ENCODE measurements around the gene SPATS2L.

Gene SPATS2L

GRCh38 chr2:200263279-200263678 is 43.2 kb upstream of the SPATS2L start:
- H4K20me1 ChIP-seq (ENCODE audit: control insufficient read depth, insufficient read depth, low read depth, low read length) = no peaks in the 10 kb centered on the region
- H3K36me3 ChIP-seq (ENCODE audit: control insufficient read depth, low read length) = no peaks in the 10 kb centered on the region
- no peaks in the 10 kb centered on the region for H3K9me3 ChIP-seq (ENCODE audit: control insufficient read depth, insufficient read depth, low read length)
- no peaks in the 10 kb centered on the region for H3F3A ChIP-seq (ENCODE audit: control insufficient read depth, insufficient read depth)
- H3K27me3 ChIP-seq (ENCODE audit: control insufficient read depth, low read length) = no peaks in the 10 kb centered on the region
- no peaks in the 10 kb centered on the region for H3K79me2 ChIP-seq (ENCODE audit: control insufficient read depth, low read length)
- TF ChIP-seq EZH2phosphoT487 (IDR thresholded peaks at IDR 0.05; ENCODE audit: borderline replicate concordance, low read length) (no peak), CTCF (IDR thresholded peaks at IDR 0.05; ENCODE audit: low read depth, low read length, poor library complexity, severe bottlenecking) (no peak)
- H3K27ac ChIP-seq (ENCODE audit: low read depth, low read length) = no peak overlapping the region
- H3K4me1 ChIP-seq (ENCODE audit: control insufficient read depth, low read length) = no peaks in the 10 kb centered on the region
- H3K4me3 ChIP-seq (ENCODE audit: low read length) = no peak overlapping the region
- H3K9me2 ChIP-seq (replicated peaks; ENCODE audit: control insufficient read depth, low read length) = no peaks in the 10 kb centered on the region
- H3K4me2 ChIP-seq (ENCODE audit: low read length) = no peak overlapping the region

GRCh38 chr2:200264631-200265030 is 41.9 kb upstream of the SPATS2L start:
- H4K20me1 ChIP-seq (ENCODE audit: control insufficient read depth, insufficient read depth, low read depth, low read length) = no peaks in the 10 kb centered on the region
- H3K27ac ChIP-seq (ENCODE audit: low read depth, low read length) = no peak overlapping the region
- no peaks in the 10 kb centered on the region for H3K9me2 ChIP-seq (replicated peaks; ENCODE audit: control insufficient read depth, low read length)
- no peaks in the 10 kb centered on the region for H3K9me3 ChIP-seq (ENCODE audit: control insufficient read depth, insufficient read depth, low read length)
- no peaks in the 10 kb centered on the region for H3F3A ChIP-seq (ENCODE audit: control insufficient read depth, insufficient read depth)
- H3K27me3 ChIP-seq (ENCODE audit: control insufficient read depth, low read length) = no peaks in the 10 kb centered on the region
- H3K79me2 ChIP-seq (ENCODE audit: control insufficient read depth, low read length) = no peaks in the 10 kb centered on the region
- no peak overlapping the region for H3K4me3 ChIP-seq (ENCODE audit: low read length)
- TF ChIP-seq CTCF (IDR thresholded peaks at IDR 0.05; ENCODE audit: low read depth, low read length, poor library complexity, severe bottlenecking) (no peak), EZH2phosphoT487 (IDR thresholded peaks at IDR 0.05; ENCODE audit: borderline replicate concordance, low read length) (no peak)
- H3K4me1 ChIP-seq (ENCODE audit: control insufficient read depth, low read length) = no peaks in the 10 kb centered on the region
- H3K4me2 ChIP-seq (ENCODE audit: low read length) = no peak overlapping the region
- H3K36me3 ChIP-seq (ENCODE audit: control insufficient read depth, low read length) = no peaks in the 10 kb centered on the region

- H3K9me2 ChIP-seq (replicated peaks; ENCODE audit: control insufficient read depth, low read length) = no peaks in the 10 kb centered on the region
- H3K4me3 ChIP-seq (ENCODE audit: low read length) = no peak overlapping the region
- H3K36me3 ChIP-seq (ENCODE audit: control insufficient read depth, low read length) = no peaks in the 10 kb centered on the region
- no peak overlapping the region for H3K27ac ChIP-seq (ENCODE audit: low read depth, low read length)
- H4K20me1 ChIP-seq (ENCODE audit: control insufficient read depth, insufficient read depth, low read depth, low read length) = no peaks in the 10 kb centered on the region
- TF ChIP-seq CTCF (IDR thresholded peaks at IDR 0.05; ENCODE audit: low read depth, low read length, poor library complexity, severe bottlenecking) (no peak), EZH2phosphoT487 (IDR thresholded peaks at IDR 0.05; ENCODE audit: borderline replicate concordance, low read length) (no peak)
- no peaks in the 10 kb centered on the region for H3F3A ChIP-seq (ENCODE audit: control insufficient read depth, insufficient read depth)
- no peaks in the 10 kb centered on the region for H3K4me1 ChIP-seq (ENCODE audit: control insufficient read depth, low read length)
- no peaks in the 10 kb centered on the region for H3K9me3 ChIP-seq (ENCODE audit: control insufficient read depth, insufficient read depth, low read length)
- no peaks in the 10 kb centered on the region for H3K79me2 ChIP-seq (ENCODE audit: control insufficient read depth, low read length)
- H3K4me2 ChIP-seq (ENCODE audit: low read length) = no peak overlapping the region
- H3K27me3 ChIP-seq (ENCODE audit: control insufficient read depth, low read length) = no peaks in the 10 kb centered on the region
Observed at GRCh38 chr2:200266406-200266805, 40.1 kb upstream of the SPATS2L start.

- no peak overlapping the region for H3K4me3 ChIP-seq (ENCODE audit: low read length)
- no peaks in the 10 kb centered on the region for H3K36me3 ChIP-seq (ENCODE audit: control insufficient read depth, low read length)
- no peaks in the 10 kb centered on the region for H3K9me2 ChIP-seq (replicated peaks; ENCODE audit: control insufficient read depth, low read length)
- no peak overlapping the region for H3K4me2 ChIP-seq (ENCODE audit: low read length)
- H3K27me3 ChIP-seq (ENCODE audit: control insufficient read depth, low read length) = no peaks in the 10 kb centered on the region
- no peak for TF ChIP-seq EZH2phosphoT487 (IDR thresholded peaks at IDR 0.05; ENCODE audit: borderline replicate concordance, low read length)
- no peak for TF ChIP-seq CTCF (IDR thresholded peaks at IDR 0.05; ENCODE audit: low read depth, low read length, poor library complexity, severe bottlenecking)
- H3K79me2 ChIP-seq (ENCODE audit: control insufficient read depth, low read length) = no peaks in the 10 kb centered on the region
- H3F3A ChIP-seq (ENCODE audit: control insufficient read depth, insufficient read depth) = no peaks in the 10 kb centered on the region
- no peaks in the 10 kb centered on the region for H3K4me1 ChIP-seq (ENCODE audit: control insufficient read depth, low read length)
- no peaks in the 10 kb centered on the region for H3K9me3 ChIP-seq (ENCODE audit: control insufficient read depth, insufficient read depth, low read length)
- no peaks in the 10 kb centered on the region for H4K20me1 ChIP-seq (ENCODE audit: control insufficient read depth, insufficient read depth, low read depth, low read length)
- H3K27ac ChIP-seq (ENCODE audit: low read depth, low read length) = no peak overlapping the region
Observed at GRCh38 chr2:200267350-200267749, 39.1 kb upstream of the SPATS2L start.
